Activated CD4-positive, alpha-beta T cell treated with anti-CD3 and anti-CD28 coated beads, Interleukin-2, amount 10 ng/mL, durations not matched to agents 7 days and 5 days (primary cell): ENCODE measurements around the gene P2RX2. TPM values are rescaled to one million over a fixed set of nuclear protein-coding genes. Genes with fewer than 3 reads are reported as not detected.
A peak's percentile ranks its signal among the peaks of the same experiment; 100 is the strongest.

ENCODE experiments used
- CTCF ChIA-PET: fragments of 350-600 bp; sonication (Branson Sonifier 250); formaldehyde crosslinking; loops from one replicate; lab custom pipeline; 2021; ENCODE audit warnings: antibody characterized with exemption; lab: Charles Lee
- POLR2A ChIA-PET: fragments of 350-600 bp; sonication (Branson Sonifier 250); formaldehyde crosslinking; loops from one replicate; lab custom pipeline; 2021; ENCODE audit warnings: antibody characterized with exemption; lab: Charles Lee
- DNase-seq: peaks from one replicate; pipeline ENCODE4 v3.0.0-alpha.2; 2020
- H3K27ac Mint-ChIP-seq: one replicate; pipeline ENCODE4 v1.8.0; 2021; ENCODE audit warnings: mild to moderate bottlenecking, moderate library complexity, mixed read lengths
- H3K27me3 Mint-ChIP-seq: one replicate; pipeline ENCODE4 v1.8.0; 2021; ENCODE audit warnings: mixed read lengths
- H3K36me3 Mint-ChIP-seq: one replicate; pipeline ENCODE4 v1.8.0; 2021; ENCODE audit warnings: low read depth, mixed read lengths
- H3K4me1 Mint-ChIP-seq: one replicate; pipeline ENCODE4 v1.8.0; 2021; ENCODE audit warnings: mixed read lengths
- H3K4me3 Mint-ChIP-seq: one replicate; pipeline ENCODE4 v1.8.0; 2021; ENCODE audit warnings: mild to moderate bottlenecking, moderate library complexity, mixed read lengths
- H3K9me3 Mint-ChIP-seq: one replicate; pipeline ENCODE4 v1.8.0; 2021; ENCODE audit warnings: mixed read lengths
- total RNA-seq, 2 experiments: library from RNA; stranded (reverse); gene quantifications; one replicate each; pipeline ENCODE4 v1.2.3, GENCODE V29; 2021

Gene P2RX2
- total RNA-seq, 2 experiments from 2014 or later = not detected

DNA sequence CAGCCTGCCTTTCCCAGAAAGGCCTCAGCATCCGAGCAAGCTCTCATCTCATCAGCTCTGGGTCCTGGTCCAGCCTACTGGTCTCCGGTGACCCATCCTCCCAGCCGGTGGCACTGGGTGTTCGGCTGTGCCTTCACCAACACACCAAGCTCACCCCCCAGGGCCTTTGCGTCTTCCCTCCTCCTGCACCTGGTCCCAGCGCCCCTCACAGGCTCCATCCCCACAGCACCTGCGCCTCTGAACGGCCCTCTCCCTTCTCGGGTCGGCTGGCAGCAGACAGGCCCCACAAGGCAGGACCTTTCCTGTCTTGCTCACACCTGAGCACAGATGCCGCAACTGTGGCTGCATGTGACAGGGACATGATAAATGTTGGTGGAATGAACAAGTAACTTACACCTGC is 13.1 kb downstream of the P2RX2 start:
- ChIA-PET CTCF (interaction anchor here (1.5 to 1.9 kb wide), 2 partner anchors 9 to 17 kb away, joined by 3 to 6 read pairs; no protein-coding TSS in a partner anchor), POLR2A (no interaction called here)
- Mint-ChIP-seq H3K27ac (no peak overlapping the region), H3K4me1 (no peaks in the 10 kb centered on the region), H3K27me3 (no peaks in the 10 kb centered on the region), H3K36me3 (peaks cover 65% of the 10 kb centered on the region), H3K4me3 (no peak overlapping the region), H3K9me3 (no peaks in the 10 kb centered on the region)
- DNase-seq = no peak

DNA sequence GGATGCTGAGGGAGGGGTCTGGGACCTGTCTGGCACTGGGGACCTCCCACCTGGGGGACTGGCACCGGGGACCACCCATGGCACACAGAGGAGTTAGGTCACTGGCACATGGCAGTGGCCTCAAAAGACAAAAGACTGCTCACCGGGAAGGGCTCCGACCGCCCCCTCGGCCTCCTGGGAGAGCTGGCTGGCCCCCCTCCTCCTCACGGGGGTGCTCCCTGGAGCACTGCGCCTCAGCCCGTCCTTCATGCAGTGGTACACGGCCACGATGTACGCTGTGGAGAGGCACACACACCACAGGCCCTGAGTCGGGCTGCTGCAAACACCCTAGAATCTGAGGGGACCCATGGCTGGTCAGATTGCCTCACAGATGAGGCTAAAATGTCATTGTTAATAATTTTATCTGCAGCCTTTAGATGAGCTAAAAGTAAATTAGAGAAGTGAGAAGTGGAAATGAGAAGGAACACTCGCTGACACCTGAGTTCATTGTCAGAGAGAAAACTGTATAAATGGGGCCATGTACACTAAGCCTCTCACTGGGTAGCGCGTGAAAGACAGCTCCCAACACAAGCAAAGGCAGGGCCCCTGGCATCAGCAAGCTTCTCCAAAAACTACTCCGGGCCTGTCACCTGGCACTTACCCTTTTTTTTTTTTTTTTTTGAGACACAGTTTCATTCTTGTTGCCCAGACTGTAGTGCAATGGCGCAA is 14.1 kb downstream of the P2RX2 start:
- CTCF ChIA-PET = interaction anchor here (0.6 to 1.5 kb wide), 5 partner anchors 17 to 951 kb away, joined by 3 to 5 read pairs (median 3); no protein-coding TSS in a partner anchor
- no peaks in the 10 kb centered on the region for H3K9me3 Mint-ChIP-seq
- H3K36me3 Mint-ChIP-seq = peaks cover 71% of the 10 kb centered on the region
- no peak overlapping the region for H3K4me3 Mint-ChIP-seq
- no peak overlapping the region for H3K27ac Mint-ChIP-seq
- no peaks in the 10 kb centered on the region for H3K27me3 Mint-ChIP-seq
- no peak for DNase-seq
- POLR2A ChIA-PET = no interaction called here
- H3K4me1 Mint-ChIP-seq = peaks cover 6% of the 10 kb centered on the region

DNA sequence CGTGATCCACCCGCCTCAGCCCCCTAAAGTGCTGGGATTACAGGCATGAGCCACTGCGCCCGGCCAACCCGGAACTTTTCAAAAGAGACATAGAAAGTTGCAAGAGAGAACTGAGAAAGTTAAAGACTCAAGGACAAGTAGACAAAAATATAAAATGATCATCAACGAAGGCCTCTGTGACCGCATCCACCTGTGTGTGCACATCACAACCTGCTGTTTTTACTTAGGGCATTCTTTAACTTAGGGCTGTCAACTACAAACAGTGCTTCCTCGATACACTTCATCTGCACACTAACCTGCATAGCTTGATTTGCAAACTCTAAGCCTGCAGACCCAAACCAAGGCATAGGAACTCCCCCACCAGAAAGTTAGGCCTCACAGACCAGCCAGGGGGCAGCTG is 14.8 kb downstream of the P2RX2 start:
- Mint-ChIP-seq H3K27ac (no peak overlapping the region), H3K36me3 (peaks cover 77% of the 10 kb centered on the region), H3K9me3 (no peaks in the 10 kb centered on the region), H3K27me3 (no peaks in the 10 kb centered on the region), H3K4me1 (peaks cover 12% of the 10 kb centered on the region), H3K4me3 (no peak overlapping the region)
- ChIA-PET CTCF (interaction anchor here (1.1 to 1.5 kb wide), 2 partner anchors 16 to 19 kb away, joined by 3 read pairs; no protein-coding TSS in a partner anchor), POLR2A (no interaction called here)
- DNase-seq = no peak

DNA sequence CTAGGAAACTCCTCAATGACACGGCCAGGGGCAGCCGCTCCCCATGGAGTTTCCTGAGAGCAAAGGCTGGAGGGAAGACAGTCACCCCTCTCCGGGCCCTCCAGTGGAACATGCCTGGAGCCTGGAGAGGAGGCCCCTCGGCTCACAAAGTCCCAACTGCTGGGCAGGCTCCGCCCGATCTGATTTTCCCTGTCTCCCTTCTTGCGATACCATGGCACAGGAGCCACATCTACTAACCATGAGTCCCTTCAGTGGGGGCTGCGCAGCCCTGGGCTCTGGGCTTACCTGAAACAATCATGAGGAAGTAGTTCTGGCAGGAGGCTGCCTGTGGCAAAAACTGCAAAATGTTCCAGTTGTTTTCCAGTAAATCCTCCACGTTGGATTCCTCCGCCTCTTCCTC is 15.3 kb downstream of the P2RX2 start:
- no peaks in the 10 kb centered on the region for H3K27me3 Mint-ChIP-seq
- H3K36me3 Mint-ChIP-seq = peaks cover 79% of the 10 kb centered on the region
- H3K4me1 Mint-ChIP-seq = peaks cover 14% of the 10 kb centered on the region
- H3K4me3 Mint-ChIP-seq = no peak overlapping the region
- DNase-seq = no peak
- H3K9me3 Mint-ChIP-seq = no peaks in the 10 kb centered on the region
- POLR2A ChIA-PET = no interaction called here
- CTCF ChIA-PET = no interaction called here
- no peak overlapping the region for H3K27ac Mint-ChIP-seq

DNA sequence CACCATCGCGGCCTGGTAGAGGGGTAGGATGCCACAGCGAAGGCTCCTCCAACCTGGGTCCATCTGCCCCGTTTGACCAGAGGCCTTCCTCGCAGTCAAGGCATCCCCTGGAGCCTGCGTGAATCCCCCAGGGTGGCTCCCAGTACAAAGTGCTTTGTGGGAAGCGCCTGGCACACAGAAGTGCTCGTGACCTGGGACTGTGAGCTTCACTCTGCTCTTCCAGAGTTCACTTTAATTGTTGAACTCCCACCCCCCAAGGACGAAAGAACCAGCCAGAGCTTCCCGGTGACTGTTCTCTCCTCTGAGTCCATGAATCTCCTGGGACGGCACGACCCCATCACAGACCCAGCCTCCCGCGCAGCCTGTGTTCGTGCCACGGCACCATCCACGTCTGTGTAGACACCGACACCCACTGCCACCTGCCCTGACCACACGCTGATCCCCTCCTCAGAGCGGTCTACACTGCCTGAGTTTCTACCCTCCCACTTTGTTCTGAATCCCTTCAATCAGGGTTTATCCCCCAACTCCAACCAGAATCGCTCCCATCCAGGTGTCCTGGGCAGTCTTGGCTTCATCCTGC is 15.9 kb downstream of the P2RX2 start:
- no peak overlapping the region for H3K4me3 Mint-ChIP-seq
- POLR2A ChIA-PET = no interaction called here
- DNase-seq = no peak
- H3K27me3 Mint-ChIP-seq = no peaks in the 10 kb centered on the region
- H3K27ac Mint-ChIP-seq = no peak overlapping the region
- no peaks in the 10 kb centered on the region for H3K9me3 Mint-ChIP-seq
- CTCF ChIA-PET = no interaction called here
- peaks cover 81% of the 10 kb centered on the region for H3K36me3 Mint-ChIP-seq
- H3K4me1 Mint-ChIP-seq = peaks cover 14% of the 10 kb centered on the region

DNA sequence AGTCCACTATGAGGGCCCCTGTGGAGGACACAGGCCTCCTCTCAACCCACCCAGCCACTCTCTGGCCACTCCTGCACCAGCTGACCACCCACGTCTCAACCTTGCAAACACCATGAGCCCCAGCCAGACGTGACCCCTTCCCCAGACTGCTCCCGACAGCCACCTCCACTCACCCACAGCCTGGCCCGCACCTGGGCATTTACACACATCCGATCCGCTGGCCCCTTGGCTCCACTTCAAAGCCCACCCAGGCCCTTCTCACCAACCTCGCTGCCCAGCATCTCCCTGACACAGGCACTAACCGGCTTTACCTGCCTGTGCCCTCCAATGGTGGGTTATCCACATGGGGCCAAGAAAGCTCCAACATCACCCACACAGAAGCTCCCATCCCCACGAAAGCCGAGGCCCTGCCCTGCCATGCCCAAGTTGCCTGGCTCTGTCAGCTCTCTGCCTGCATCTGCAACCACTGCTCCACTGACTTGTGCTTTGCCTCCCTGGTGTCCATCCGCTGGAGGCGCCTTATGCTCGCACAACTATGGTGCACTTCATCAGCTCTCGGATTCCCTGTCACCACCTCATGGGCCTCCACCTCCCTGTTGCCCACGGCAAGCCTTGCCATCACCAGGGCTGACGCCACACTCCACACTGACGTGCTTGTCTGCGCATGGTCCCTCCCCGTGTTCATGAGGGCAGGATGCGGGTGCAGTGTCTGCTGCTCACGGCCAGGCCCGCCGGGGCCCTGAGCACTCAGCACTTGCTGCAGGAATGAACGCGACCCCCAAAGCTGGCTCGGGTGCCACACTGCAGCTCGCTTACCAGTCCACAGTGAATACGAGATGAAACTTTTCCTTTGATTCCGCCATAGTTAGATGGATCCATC is 16.7 kb downstream of the P2RX2 start:
- Mint-ChIP-seq H3K4me1 (peaks cover 14% of the 10 kb centered on the region), H3K27ac (peak overlapping the region; percentile 75), H3K36me3 (peaks cover 76% of the 10 kb centered on the region), H3K27me3 (no peaks in the 10 kb centered on the region), H3K9me3 (no peaks in the 10 kb centered on the region), H3K4me3 (no peak overlapping the region)
- ChIA-PET CTCF (no interaction called here), POLR2A (no interaction called here)
- no peak for DNase-seq

DNA sequence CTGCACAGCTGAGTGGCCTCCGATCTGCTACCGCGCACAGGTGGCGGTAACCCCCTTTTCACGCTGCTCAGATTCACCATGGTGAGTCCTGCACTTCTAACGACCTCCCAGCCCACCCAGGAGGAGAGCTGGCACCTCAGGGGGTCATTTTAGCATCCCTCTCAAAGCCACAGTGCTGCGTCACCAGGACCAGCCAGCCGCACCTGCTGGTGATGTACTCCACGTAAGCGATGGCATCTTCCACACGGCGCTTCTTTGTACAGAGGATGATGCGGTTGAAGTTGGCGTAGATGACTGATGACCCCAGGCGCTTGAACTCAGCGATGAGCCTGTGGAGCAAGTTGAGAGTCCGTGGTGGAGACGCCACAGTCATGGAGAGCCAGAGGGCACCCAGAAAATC is 19.2 kb downstream of the P2RX2 start:
- CTCF ChIA-PET = no interaction called here
- Mint-ChIP-seq H3K27ac (no peak overlapping the region), H3K9me3 (no peaks in the 10 kb centered on the region), H3K36me3 (peaks cover 67% of the 10 kb centered on the region), H3K27me3 (no peaks in the 10 kb centered on the region), H3K4me3 (no peak overlapping the region), H3K4me1 (peaks cover 21% of the 10 kb centered on the region)
- POLR2A ChIA-PET = no interaction called here
- DNase-seq = no peak

DNA sequence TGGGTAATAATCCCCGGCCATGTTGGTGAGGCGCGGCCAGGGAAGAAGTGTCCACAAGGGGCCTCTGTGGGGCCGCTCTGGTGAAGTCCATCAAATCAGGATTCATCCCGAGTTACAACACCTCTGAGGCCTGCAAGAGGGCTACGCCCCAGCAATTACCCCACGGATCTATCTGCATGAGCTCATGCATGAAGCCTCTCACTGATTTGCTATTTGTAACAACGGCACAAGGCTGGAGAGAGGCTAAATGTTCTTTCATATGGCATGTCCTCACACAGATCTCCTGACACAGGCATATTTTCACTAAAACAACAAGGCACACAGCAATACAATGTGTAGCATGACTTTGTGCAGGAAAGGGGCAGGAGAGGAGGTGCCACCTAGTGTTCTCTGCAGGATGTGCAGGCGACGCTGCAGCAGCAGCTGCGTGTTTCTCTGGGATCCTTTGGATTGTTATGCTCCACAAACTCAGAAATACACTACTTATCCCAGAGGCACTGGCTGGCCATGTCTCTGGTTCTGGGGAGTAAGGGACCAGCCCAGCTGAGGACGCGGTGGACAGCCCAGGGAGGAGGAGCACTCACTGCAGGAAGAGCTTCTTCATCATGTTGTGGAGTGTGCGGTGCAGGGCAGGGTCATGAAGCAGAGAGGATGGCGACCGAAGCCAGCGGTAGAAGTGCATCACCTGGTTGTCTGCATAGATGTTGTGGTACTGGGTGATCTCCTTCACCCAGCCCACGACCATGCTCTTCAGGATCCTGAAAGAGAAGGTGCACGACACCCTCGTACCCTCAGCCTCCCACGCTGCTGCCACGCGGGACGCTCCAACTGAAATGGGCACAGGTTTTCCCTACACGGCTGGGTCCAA is 20.2 kb downstream of the P2RX2 start:
- no peaks in the 10 kb centered on the region for H3K9me3 Mint-ChIP-seq
- H3K4me1 Mint-ChIP-seq = peaks cover 21% of the 10 kb centered on the region
- ChIA-PET POLR2A (no interaction called here), CTCF (interaction anchor here (1.2 kb wide), 1 partner anchor 13 kb away, joined by 4 read pairs; no protein-coding TSS in a partner anchor)
- H3K36me3 Mint-ChIP-seq = peaks cover 62% of the 10 kb centered on the region
- no peaks in the 10 kb centered on the region for H3K27me3 Mint-ChIP-seq
- H3K27ac Mint-ChIP-seq = no peak overlapping the region
- no peak overlapping the region for H3K4me3 Mint-ChIP-seq
- DNase-seq = peak; percentile 21

DNA sequence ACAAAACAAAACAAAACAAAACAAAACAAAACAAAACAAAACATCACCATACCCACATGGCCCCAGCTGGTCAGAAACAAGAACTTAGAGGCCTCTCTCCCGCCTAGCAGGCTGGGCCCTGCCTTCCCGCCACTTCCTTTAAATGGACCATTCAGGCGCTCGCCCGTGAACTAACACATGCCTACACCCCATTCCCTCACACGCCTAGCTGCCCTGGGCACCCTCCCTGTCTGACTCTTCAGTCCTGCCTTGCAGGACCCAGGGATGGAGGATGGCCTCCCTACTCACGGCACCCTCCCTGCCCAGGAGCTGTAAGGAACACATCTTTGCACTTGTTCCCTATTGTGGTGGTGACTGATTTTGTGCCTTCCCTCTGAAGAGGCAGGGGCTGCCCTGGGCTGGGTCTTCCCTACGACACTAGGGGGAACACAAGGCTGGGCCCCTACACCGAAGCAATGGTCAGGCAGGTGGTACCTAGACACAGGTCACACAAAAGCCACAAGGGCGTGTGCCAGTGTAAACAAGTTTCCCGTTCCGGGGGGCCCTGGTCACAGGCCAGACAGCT is 21.5 kb downstream of the P2RX2 start:
- H3K27me3 Mint-ChIP-seq = no peaks in the 10 kb centered on the region
- ChIA-PET CTCF (interaction anchor here (1.9 kb wide), 1 partner anchor 9 kb away, joined by 6 read pairs; no protein-coding TSS in a partner anchor), POLR2A (no interaction called here)
- H3K36me3 Mint-ChIP-seq = peaks cover 57% of the 10 kb centered on the region
- H3K27ac Mint-ChIP-seq = peak overlapping the region; percentile 69
- DNase-seq = no peak
- H3K4me1 Mint-ChIP-seq = peaks cover 21% of the 10 kb centered on the region
- no peaks in the 10 kb centered on the region for H3K9me3 Mint-ChIP-seq
- H3K4me3 Mint-ChIP-seq = no peak overlapping the region

DNA sequence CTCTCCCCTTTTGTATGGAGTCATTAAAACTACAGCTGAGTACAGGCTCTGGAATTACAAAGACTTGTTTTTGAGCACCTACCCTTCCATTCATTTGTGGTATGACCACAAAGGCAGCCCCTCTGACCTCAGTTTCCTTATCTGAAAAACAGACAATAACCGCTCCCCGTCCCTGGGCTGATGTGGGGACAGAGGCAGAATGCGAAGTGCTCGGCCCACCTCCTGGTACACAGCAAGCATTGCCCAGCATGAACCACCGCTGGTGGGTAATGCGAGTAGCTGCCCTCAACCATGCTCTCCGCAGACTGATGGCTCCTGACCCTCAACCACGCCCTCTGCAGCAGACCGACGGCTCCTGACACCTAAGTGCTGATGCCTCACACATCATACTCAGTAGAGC is 22.4 kb downstream of the P2RX2 start:
- Mint-ChIP-seq H3K27ac (no peak overlapping the region), H3K9me3 (no peaks in the 10 kb centered on the region), H3K27me3 (no peaks in the 10 kb centered on the region), H3K4me1 (peaks cover 21% of the 10 kb centered on the region), H3K36me3 (peaks cover 53% of the 10 kb centered on the region), H3K4me3 (no peak overlapping the region)
- DNase-seq = no peak
- ChIA-PET POLR2A (no interaction called here), CTCF (interaction anchor here (1.9 kb wide), 1 partner anchor 10 kb away, joined by 6 read pairs; no protein-coding TSS in a partner anchor)

DNA sequence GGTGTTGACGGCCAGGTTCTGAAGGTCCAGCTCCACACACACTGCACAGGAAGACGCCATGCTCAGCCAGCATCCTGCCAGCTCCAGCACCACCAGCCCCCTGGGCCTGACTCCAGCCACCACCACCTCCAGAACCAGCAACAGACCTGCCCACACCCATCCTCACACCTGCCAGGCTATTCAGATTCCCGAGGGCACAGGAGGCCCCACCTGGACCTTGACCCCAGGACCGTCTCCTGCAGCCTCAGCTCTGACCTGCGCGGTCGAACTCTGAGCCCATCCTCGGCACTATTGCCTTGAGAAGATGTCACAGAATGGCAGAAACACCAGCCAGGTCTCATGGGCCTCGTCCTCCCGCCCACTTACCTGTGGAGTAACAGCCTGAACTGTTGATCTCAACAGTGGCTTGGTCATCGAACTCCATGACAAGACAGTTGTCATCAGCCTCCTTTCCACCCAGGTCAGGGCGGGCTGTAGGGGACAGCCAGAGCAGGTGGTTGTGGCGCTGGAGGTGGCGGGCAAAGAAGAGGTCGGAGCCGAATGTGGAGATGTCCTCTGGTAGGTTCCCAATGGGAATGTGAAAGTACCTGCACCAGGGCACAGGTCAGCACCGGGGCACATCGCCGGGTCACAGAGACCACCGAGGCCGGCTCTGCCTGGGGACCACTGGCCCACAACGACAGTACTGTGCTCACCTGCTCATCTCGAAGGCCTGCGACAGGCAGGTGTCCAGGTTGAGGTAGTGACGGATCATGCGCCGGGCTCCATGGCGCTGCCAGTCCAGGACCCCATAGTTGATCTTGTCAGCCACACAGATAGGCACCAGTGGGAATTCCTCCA is 23.5 kb downstream of the P2RX2 start:
- Mint-ChIP-seq H3K9me3 (no peaks in the 10 kb centered on the region), H3K36me3 (peaks cover 51% of the 10 kb centered on the region), H3K4me3 (no peak overlapping the region), H3K4me1 (peaks cover 21% of the 10 kb centered on the region), H3K27ac (no peak overlapping the region), H3K27me3 (no peaks in the 10 kb centered on the region)
- ChIA-PET CTCF (interaction anchor here (1.9 kb wide), 1 partner anchor 11 kb away, joined by 6 read pairs; no protein-coding TSS in a partner anchor), POLR2A (no interaction called here)
- DNase-seq = no peak
